SH-SY5Y (cell line): ENCODE measurements around the gene PKD2.

Experiments
- GATA2 ChIP-seq: IDR thresholded peaks from 2 replicates; pipeline ENCODE4 v1.6.1; 2011; ENCODE audit warnings: mild to moderate bottlenecking, low read depth, low read length
- GATA3 ChIP-seq: IDR thresholded peaks from 2 replicates; pipeline ENCODE4 v1.6.1; 2011; ENCODE audit warnings: low read depth, mild to moderate bottlenecking, low read length, moderate library complexity

GRCh38 chr4:88112856-88113255 is 105.4 kb downstream of the PKD2 start:
- TF ChIP-seq GATA3, result no peak
- no peak for TF ChIP-seq GATA2
